ENCODE measurements around the gene CTXND2.

GRCh38 chr1:150961756-150962155, 74.8 kb downstream of the CTXND2 start:
- TF ChIP-seq CTCF (IDR thresholded peaks at IDR 0.05): no peak
- TF ChIP-seq POLR2A (IDR thresholded peaks at IDR 0.05): no peak

Data from esophagus squamous epithelium (tissue), 4 donors.